ENCODE results near the gene LIMCH1.

LIMCH1 gene

DNA sequence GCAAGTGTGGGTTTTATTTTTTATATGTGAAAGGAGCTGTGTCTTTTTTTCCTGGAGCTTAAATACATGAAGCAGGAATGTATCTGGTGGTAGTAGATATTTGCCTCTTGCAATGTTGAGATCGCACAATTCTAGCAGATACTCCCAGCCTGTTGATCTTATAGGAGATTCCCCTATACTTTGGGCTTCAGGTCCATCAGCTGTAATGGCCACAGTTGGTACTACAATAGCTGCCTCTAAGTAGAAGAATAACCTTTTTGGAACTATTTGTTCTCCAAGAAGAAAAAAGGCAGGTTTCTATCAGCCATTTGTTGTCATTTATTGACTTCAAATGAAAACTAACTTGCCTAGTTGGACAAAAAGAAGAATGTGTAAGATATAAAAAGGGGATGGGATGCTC lies 37.7 kb downstream of the LIMCH1 start:
- H3K4me3 ChIP-seq (ENCODE audit: low read depth, low read length), result no peak overlapping the region
- TF ChIP-seq, protein P1, sequence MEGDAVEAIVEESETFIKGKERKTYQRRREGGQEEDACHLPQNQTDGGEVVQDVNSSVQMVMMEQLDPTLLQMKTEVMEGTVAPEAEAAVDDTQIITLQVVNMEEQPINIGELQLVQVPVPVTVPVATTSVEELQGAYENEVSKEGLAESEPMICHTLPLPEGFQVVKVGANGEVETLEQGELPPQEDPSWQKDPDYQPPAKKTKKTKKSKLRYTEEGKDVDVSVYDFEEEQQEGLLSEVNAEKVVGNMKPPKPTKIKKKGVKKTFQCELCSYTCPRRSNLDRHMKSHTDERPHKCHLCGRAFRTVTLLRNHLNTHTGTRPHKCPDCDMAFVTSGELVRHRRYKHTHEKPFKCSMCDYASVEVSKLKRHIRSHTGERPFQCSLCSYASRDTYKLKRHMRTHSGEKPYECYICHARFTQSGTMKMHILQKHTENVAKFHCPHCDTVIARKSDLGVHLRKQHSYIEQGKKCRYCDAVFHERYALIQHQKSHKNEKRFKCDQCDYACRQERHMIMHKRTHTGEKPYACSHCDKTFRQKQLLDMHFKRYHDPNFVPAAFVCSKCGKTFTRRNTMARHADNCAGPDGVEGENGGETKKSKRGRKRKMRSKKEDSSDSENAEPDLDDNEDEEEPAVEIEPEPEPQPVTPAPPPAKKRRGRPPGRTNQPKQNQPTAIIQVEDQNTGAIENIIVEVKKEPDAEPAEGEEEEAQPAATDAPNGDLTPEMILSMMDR (IDR thresholded peaks at IDR 0.05; ENCODE audit: low read depth, low read length), result no peak
- in situ Hi-C loops (cut with HindIII; ENCODE audit: low sequenced_read_pairs), result no loop called here
- DNase-seq (ENCODE audit: low read depth, low spot score), result no peak

DNA sequence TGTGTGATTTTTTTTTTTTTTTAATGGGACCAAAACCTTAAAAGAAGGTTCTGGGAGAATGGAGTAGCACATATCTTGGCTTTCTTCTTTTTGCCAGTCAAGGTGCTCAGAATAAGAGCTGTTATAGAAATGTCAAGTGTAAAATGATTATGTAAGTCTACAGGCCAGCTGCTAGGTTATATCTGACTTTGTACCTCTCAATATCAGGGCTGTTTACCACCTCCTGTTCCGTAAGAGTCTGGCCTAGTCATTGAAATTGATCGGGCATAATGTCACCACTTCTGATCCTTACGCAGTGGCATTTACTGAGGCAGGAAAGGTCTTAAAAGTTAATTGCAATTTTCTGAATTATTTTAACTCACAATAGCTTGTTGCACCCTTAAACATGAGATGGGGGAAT lies 41.1 kb downstream of the LIMCH1 start:
- H3K4me3 ChIP-seq (ENCODE audit: low read depth, low read length), result no peak overlapping the region
- TF ChIP-seq, protein P1 (IDR thresholded peaks at IDR 0.05; ENCODE audit: low read depth, low read length), result no peak
- no peak for DNase-seq (ENCODE audit: low read depth, low spot score)
- in situ Hi-C loops (cut with HindIII; ENCODE audit: low sequenced_read_pairs), result no loop called here

DNA sequence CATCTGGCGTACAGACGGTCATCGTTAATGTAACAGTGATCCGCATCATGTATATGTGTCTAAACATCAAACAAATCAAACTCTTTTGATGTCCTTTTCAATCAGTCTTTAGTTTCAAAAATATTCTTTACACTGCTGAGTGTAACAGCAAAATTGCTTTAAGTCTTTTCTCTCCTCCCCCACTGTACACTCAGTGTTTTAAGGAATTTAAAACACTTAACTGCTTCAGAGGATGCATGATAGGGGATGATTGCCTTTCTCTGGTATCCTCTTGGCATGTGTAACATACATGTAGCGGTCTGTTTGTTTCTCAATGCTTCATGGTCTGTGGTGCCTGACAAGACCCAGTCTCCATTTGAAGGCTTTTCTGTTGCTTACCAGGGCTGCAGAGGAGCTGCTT lies 41.6 kb downstream of the LIMCH1 start:
- in situ Hi-C loops (cut with HindIII; ENCODE audit: low sequenced_read_pairs), result no loop called here
- TF ChIP-seq, protein P1 (IDR thresholded peaks at IDR 0.05; ENCODE audit: low read depth, low read length), result no peak
- DNase-seq (ENCODE audit: low read depth, low spot score), result no peak
- H3K4me3 ChIP-seq (ENCODE audit: low read depth, low read length), result no peak overlapping the region

DNA sequence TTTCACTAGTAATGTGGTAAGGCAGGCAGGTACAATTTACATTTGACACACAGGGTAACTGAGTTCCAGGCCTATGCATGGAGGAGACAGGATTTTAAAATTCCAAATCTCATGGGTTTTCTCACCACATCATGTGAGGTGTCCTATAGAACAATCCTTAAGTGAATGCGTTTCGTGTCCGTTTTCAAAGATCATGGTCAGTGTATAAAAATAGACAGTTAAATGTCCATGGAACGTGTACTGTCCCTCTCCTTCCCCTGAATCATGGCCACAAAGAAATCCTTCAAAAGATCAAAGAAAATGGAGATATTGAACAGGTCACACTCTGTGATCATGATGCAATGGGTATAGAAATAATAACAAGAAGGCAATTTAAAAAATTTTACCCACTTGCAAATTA lies 42.0 kb downstream of the LIMCH1 start:
- no peak overlapping the region for H3K4me3 ChIP-seq (ENCODE audit: low read depth, low read length)
- in situ Hi-C loops (cut with HindIII; ENCODE audit: low sequenced_read_pairs), result no loop called here
- TF ChIP-seq, protein P1 (IDR thresholded peaks at IDR 0.05; ENCODE audit: low read depth, low read length), result no peak
- DNase-seq (ENCODE audit: low read depth, low spot score), result no peak

DNA sequence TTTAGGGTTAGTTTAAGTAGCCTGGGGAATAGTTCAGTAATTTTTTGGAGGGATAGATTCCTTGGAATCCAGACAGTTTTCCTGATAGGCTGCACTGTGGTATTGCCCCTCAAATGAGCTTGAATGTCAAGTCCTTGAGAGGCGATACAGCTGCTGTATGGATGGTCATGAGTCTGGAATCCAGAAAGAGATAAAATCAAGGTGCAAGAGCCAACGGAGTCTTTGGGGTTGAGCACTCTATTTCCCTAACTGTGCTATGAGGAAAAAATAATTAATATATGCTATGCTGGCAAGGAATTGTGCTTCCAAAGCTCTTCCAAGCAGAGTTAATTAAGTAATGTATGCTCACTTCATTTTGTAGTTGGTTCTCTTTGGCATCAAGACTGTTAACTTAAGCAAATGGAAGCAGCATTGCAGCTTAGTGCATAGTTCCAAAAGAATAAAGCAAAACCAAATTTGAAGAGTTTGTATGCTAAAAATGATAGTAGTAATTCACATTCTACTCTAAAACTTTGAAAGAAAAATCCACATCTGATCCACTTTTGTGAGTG lies 48.8 kb downstream of the LIMCH1 start:
- no peak overlapping the region for H3K4me3 ChIP-seq (ENCODE audit: low read depth, low read length)
- DNase-seq (ENCODE audit: low read depth, low spot score), result no peak
- TF ChIP-seq, protein P1 (IDR thresholded peaks at IDR 0.05; ENCODE audit: low read depth, low read length), result no peak
- in situ Hi-C loops (cut with HindIII; ENCODE audit: low sequenced_read_pairs), result no loop called here

DNA sequence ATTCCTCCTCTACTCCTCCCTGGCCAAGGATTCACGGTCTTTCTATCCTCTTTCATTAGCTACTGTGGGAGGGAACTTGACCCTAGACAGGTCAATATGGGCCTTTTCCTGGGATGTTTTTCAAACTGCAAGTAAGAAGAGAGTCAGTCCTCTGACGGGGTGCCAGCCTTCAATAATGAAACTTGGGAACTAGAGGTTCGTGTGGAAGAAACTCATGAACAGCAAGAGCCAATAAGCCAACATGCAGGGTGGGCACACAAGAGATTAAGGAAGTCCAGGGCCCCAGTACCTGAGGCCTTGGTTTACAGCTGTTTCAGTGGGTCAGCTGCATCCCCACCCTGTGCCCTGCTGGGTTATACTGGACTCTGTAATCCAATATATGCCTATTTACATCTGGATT lies 49.3 kb downstream of the LIMCH1 start:
- in situ Hi-C loops (cut with HindIII; ENCODE audit: low sequenced_read_pairs), result no loop called here
- DNase-seq (ENCODE audit: low read depth, low spot score), result no peak
- H3K4me3 ChIP-seq (ENCODE audit: low read depth, low read length), result no peak overlapping the region
- TF ChIP-seq, protein P1 (IDR thresholded peaks at IDR 0.05; ENCODE audit: low read depth, low read length), result no peak

DNA sequence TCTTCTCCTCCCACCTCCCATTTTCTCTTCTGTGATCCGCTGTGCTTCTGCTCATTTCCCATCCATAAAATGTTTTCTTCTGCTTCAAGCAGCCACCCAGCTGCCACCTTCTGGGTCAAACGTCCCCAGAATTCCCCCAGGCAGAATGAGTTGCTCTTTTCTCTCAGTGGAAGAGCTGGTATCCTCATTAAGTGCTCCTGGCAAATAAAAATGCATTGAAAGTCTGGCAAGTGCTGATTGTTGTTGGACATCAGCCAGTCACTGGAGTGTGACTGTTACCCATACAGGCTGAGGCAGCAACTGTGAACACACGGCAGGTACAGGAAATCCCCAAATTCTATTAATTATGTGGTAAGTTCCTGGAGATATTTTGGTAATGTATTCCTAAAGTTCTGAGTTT lies 52.6 kb downstream of the LIMCH1 start:
- DNase-seq (ENCODE audit: low read depth, low spot score), result no peak
- in situ Hi-C loops (cut with HindIII; ENCODE audit: low sequenced_read_pairs), result no loop called here
- no peak overlapping the region for H3K4me3 ChIP-seq (ENCODE audit: low read depth, low read length)
- TF ChIP-seq, protein P1 (IDR thresholded peaks at IDR 0.05; ENCODE audit: low read depth, low read length), result no peak
